Subcutaneous adipose tissue (tissue), 4 donors: Measurements from ENCODE around the gene RNF4. TPM values are rescaled to one million over a fixed set of nuclear protein-coding genes. Genes with fewer than 3 reads are reported as not detected.

ENCODE experiments used
- CTCF ChIP-seq: fragments of 450-650 bp; IDR thresholded peaks from one replicate; pipeline ENCODE4 v1.5.1; 2016; ENCODE audit warnings: low read depth, mild to moderate bottlenecking, control low read depth, antibody characterized with exemption, moderate library complexity
- total RNA-seq, 4 donors: library from RNA; depleted of rRNA; stranded (reverse); fragments of >200 nt; gene quantifications; one replicate each; pipeline ENCODE4 v1.1.0, GENCODE V29; 2016

RNF4 gene
- total RNA-seq, 4 donors from 2014 or later: 33.6 to 48.4 (median 38.3) TPM

- no peak for TF ChIP-seq CTCF
These were observed 42.8 kb downstream of the RNF4 start for GRCh38 chr4:2511645-2512131.

- no peak for TF ChIP-seq CTCF
These were observed 43.7 kb downstream of the RNF4 start for GRCh38 chr4:2512396-2513135.

GRCh38 chr4:2515830-2516550 is 47.1 kb downstream of the RNF4 start:
- no peak for TF ChIP-seq CTCF

GRCh38 chr4:2516635-2517034 is 47.7 kb downstream of the RNF4 start:
- TF ChIP-seq CTCF: no peak

- no peak for TF ChIP-seq CTCF
These were observed 57.7 kb downstream of the RNF4 start for GRCh38 chr4:2526559-2526958.

GRCh38 chr4:2534904-2535375 is 66.0 kb downstream of the RNF4 start:
- no peak for TF ChIP-seq CTCF
